GM19035 (cell line): ENCODE results near the gene CNTFR.

Experiments used
- ATAC-seq: cut with Tn5 transposase; IDR thresholded peaks from one replicate; pipeline ENCODE4 v1.9.1; 2021; ENCODE audit not compliant: unreplicated experiment

Gene CNTFR

DNA sequence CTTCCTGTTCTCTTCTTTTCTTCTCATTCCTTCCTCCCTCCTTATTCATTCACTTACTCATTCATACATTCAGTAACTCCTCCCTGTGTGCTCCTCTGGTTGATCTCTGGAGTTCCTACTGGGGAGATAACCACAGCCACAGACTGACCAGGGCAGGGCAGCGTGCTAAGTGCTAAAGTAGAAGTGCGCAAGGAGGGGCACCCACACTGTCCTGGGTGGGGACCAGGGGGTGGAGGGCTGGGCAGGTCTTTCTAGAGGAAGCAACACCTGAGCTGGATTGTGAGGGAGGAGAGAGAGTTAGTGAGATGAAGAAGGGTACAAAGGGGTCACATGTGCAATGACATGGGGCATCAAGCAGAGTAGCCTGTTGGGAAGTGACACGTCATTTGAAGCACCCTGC is 80.6 kb downstream of the CNTFR start:
- ATAC-seq, result no peak

DNA sequence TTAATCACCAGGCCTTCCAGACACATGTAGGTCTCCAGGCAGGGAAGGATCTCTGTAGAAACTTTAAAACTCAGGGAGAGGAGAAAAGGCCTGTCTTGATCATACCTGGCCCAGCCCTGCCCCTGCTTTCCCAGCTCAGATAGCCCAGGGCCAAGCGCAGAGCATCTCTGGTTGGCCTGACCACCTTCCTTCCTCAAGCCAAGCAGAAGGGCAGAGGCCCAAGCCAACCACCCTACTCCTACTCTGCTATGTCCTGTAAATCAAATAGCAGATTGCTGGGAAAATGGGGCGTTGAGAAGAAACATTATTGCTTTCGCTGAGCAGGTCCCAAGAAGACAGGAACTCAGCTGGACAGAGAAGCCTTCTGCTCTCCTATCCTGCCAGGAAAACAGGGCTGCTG is 81.1 kb downstream of the CNTFR start:
- no peak for ATAC-seq

DNA sequence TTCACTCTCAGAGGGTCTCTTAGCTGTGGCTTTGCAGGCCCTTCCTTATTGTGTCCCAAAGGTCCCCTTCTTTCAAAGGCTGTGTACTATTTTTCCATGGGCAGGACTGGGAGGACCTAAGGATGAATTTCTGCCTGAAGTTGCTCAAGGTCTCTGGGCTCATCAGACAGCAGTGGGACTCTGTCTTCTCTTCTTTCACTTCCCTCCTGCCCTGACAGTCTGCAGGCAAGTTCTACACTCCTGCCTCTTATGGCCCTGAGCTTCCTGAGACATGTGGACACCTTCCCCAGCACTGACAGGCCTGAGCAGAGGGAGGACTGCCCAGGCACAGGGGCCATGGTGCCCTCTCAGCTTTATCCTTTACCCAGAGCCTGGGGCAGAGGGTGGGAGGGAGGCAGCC is 81.6 kb downstream of the CNTFR start:
- ATAC-seq, result no peak

DNA sequence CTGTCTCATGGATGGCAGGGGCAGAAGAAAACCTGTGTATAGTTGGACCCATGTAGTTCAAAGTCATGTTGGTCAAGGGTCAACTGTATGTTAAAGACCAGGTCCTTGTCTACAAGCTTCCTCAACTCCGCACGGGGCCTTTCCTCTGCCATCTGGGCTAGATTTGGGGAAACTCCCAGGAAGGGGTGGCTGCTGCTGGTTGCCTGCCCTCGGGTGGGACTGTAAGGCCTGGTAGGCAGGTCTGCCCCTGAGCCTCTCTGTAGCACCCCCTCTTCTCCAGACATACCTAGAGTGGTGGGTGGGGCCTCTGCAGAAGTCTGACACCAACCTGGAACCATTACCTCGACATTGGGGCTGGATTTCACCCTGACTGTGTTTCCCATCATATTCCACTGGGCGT is 82.0 kb downstream of the CNTFR start:
- ATAC-seq, result no peak

GRCh38 chr9:34506623-34507022 is 82.9 kb downstream of the CNTFR start:
- ATAC-seq, result no peak

DNA sequence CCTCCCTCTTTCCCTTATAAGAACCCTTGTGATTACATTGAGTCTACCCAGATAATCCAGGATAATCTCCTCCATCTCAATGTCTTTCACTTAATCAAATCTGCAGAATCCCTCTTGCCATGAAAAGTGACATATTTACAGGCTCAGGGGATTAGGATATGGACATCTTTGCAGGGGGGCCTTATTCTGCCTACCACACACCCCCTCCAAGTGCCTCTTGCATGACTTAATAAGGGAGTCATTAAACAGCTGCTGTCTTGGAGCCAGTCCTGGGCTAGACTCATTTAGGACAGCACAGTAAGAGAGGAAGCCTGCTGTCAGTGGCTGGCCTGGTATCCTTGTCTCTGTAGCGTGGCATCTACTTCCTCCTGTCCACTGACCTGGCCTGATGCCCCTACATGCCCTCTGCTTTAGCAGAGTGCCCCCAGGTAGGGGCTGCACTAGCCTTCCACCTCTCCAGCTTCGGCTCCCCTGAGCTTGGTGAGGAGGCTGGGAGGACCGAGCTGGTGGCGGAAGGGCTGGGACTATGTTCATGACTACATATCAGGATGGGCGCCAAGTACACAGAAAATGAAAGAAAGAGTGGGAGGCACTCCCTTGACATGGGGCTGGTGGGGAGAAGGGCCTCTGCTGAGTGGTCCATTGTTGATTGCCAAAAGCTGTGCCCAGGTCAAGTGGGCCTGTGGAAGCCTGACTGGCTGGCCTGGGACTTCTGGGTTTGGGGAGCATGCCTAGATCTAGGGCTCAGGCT is 84.0 kb downstream of the CNTFR start:
- ATAC-seq, result no peak

- ATAC-seq, result no peak
Measured at GRCh38 chr9:34503406-34503805, 86.1 kb downstream of the CNTFR start.

DNA sequence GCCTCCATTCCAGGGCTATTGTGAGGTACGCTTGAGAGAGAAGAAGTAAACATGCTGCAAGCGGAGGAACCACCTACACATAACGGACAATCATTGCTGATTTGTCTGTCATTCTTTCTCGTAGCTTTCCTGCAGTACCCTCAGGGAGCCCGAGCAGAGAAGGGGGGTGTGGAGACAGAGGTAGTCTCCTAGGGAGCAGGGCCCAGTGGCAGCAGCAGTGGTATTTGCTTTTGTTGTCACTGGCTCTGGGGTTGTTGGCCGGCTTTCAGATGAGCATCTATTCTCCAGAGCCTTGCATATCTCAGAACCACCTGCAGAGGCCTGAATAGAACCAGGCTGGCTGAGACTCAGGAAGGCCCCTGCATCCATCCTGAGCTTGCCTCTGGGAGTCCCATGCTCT is 86.6 kb downstream of the CNTFR start:
- ATAC-seq, result no peak

DNA sequence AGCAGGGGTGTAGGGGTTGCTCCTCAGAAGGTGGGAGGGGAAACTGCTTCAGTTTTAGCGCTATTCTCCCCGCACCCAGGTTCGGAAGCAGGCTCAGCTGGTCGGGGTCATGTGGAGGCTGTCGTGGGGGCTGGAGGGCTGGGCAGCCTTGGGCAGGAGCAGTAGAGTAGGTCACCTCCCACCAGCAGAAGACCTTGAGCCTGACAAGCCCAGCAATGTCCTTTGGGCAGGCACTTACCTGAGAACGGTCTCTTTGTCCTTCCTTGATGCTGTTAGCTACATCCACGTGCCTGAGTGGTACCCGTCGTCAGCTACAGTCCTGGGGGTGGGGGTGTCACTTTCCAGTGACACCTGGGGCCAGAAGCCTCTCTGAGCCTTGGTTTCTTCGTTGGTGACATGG is 87.1 kb downstream of the CNTFR start:
- no peak for ATAC-seq

- ATAC-seq, result no peak
Measured at GRCh38 chr9:34501889-34502425, 87.6 kb downstream of the CNTFR start.
